ENCODE measurements around the gene TOX2. TPM values are rescaled to one million over a fixed set of nuclear protein-coding genes. Genes with fewer than 3 reads are reported as not detected.

The TOX2 gene
- polyA plus RNA-seq, 3 donors, result 0.39 to 0.56 (median 0.47) TPM

GRCh38 chr20:44019638-44020335 is 105.1 kb downstream of the TOX2 start:
- peaks cover 0 to 46% of the 10 kb centered on the region in 2 donors for H3K27me3 ChIP-seq (ENCODE audit: control insufficient read depth in 2 of 2, insufficient read depth in 2 of 2, low read length in 2 of 2)
- H3K9ac ChIP-seq (ENCODE audit: insufficient read depth, low read length, poor library complexity, severe bottlenecking), result no peak overlapping the region
- Mint-ChIP-seq H3K36me3 (no peaks in the 10 kb centered on the region), H3K27ac (peak overlapping the region in 1 of 7 donors; percentile 72), H3K9me3 (peaks cover 0 to 2% (median 0%) of the 10 kb centered on the region in 7 donors), H3K27me3 (ENCODE audit: low read depth in 3 of 3) (peaks cover 12 to 49% (median 38%) of the 10 kb centered on the region in 3 donors), H3K4me3 (peak overlapping the region in 1 of 2 donors; percentile 7), H3K4me1 (peaks cover 9% of the 10 kb centered on the region)
- no peak overlapping the region for H3K4me3 ChIP-seq (replicated peaks in 1 of 3; ENCODE audit: low read depth in 2 of 3, low read length in 3 of 3)
- H2AFZ ChIP-seq (ENCODE audit: insufficient read depth, low read depth, low read length, poor library complexity, severe bottlenecking), result no peak overlapping the region
- no peak for TF ChIP-seq CTCF (IDR thresholded peaks at IDR 0.05)
- WGBS (ENCODE audit: insufficient coverage), result 69% methylated on average over 7 of the region's 13 CpGs
- H3K79me2 ChIP-seq (ENCODE audit: insufficient read depth, low read length), result no peaks in the 10 kb centered on the region
- no peaks in the 10 kb centered on the region for H4K20me1 ChIP-seq (ENCODE audit: insufficient read depth, low read length)
- no peak for DNase-seq
- no peak overlapping the region for H3K4me2 ChIP-seq (replicated peaks; ENCODE audit: extremely low read depth, low read length, poor library complexity, severe bottlenecking)
- intact Hi-C loops (cut with micrococcal nuclease), result no loop called here
- no peaks in the 10 kb centered on the region for H3K36me3 ChIP-seq (replicated peaks in 1 of 2; ENCODE audit: control insufficient read depth in 1 of 2, insufficient read depth in 2 of 2, low read length in 2 of 2)
- H3K27ac ChIP-seq (ENCODE audit: low read depth in 1 of 2, low read length in 2 of 2), result no peak overlapping the region
- H3K9me3 ChIP-seq (replicated peaks in 1 of 2; ENCODE audit: control insufficient read depth in 1 of 2, insufficient read depth in 1 of 2, low read length in 2 of 2), result no peaks in the 10 kb centered on the region
- H3K4me1 ChIP-seq (ENCODE audit: control insufficient read depth in 1 of 2, insufficient read depth in 2 of 2, low read length in 2 of 2), result peaks cover 4 to 8% of the 10 kb centered on the region in 2 donors

GRCh38 chr20:44020406-44021148 is 105.9 kb downstream of the TOX2 start:
- H2AFZ ChIP-seq (ENCODE audit: insufficient read depth, low read depth, low read length, poor library complexity, severe bottlenecking), result no peak overlapping the region
- H3K27ac Mint-ChIP-seq, result no peak overlapping the region
- H3K4me3 ChIP-seq (replicated peaks in 1 of 3; ENCODE audit: low read depth in 2 of 3, low read length in 3 of 3), result no peak overlapping the region
- no peak overlapping the region for H3K4me2 ChIP-seq (replicated peaks; ENCODE audit: extremely low read depth, low read length, poor library complexity, severe bottlenecking)
- no peaks in the 10 kb centered on the region for H3K79me2 ChIP-seq (ENCODE audit: insufficient read depth, low read length)
- DNase-seq, result no peak
- H3K4me3 Mint-ChIP-seq, result no peak overlapping the region
- no peak for TF ChIP-seq CTCF (IDR thresholded peaks at IDR 0.05)
- peaks cover 4 to 8% of the 10 kb centered on the region in 2 donors for H3K4me1 ChIP-seq (ENCODE audit: control insufficient read depth in 1 of 2, insufficient read depth in 2 of 2, low read length in 2 of 2)
- intact Hi-C loops (cut with micrococcal nuclease), result no loop called here
- H3K36me3 ChIP-seq (replicated peaks in 1 of 2; ENCODE audit: control insufficient read depth in 1 of 2, insufficient read depth in 2 of 2, low read length in 2 of 2), result no peaks in the 10 kb centered on the region
- 77% methylated on average over 8 of the region's 12 CpGs for WGBS (ENCODE audit: insufficient coverage)
- H3K27me3 Mint-ChIP-seq (ENCODE audit: low read depth in 3 of 3), result peaks cover 9 to 43% (median 30%) of the 10 kb centered on the region in 3 donors
- H3K27ac ChIP-seq (ENCODE audit: low read depth in 1 of 2, low read length in 2 of 2), result no peak overlapping the region
- H3K9me3 ChIP-seq (replicated peaks in 1 of 2; ENCODE audit: control insufficient read depth in 1 of 2, insufficient read depth in 1 of 2, low read length in 2 of 2), result no peaks in the 10 kb centered on the region
- H3K4me1 Mint-ChIP-seq, result peaks cover 9% of the 10 kb centered on the region
- H3K9me3 Mint-ChIP-seq, result peaks cover 0 to 2% (median 0%) of the 10 kb centered on the region in 7 donors
- H4K20me1 ChIP-seq (ENCODE audit: insufficient read depth, low read length), result no peaks in the 10 kb centered on the region
- H3K36me3 Mint-ChIP-seq, result no peaks in the 10 kb centered on the region
- no peak overlapping the region for H3K9ac ChIP-seq (ENCODE audit: insufficient read depth, low read length, poor library complexity, severe bottlenecking)
- H3K27me3 ChIP-seq (ENCODE audit: control insufficient read depth in 2 of 2, insufficient read depth in 2 of 2, low read length in 2 of 2), result peaks cover 0 to 40% of the 10 kb centered on the region in 2 donors
